Thymus (tissue), 11 donors: ENCODE results near the gene GNAS. TPM values are rescaled to one million over a fixed set of nuclear protein-coding genes. Genes with fewer than 3 reads are reported as not detected.
"Not testable (repeated sequence)": the region's sequence is repeated elsewhere in the genome, so short reads cannot be mapped to it uniquely, and the experiment has no call there.

Source experiments
- DNase-seq, 9 donors: peaks; one replicate each; pipeline ENCODE4 v3.0.0-alpha.2; 2013; ENCODE audit warnings: low spot score in 9 of 9, low read depth in 6 of 9, missing footprints in 1 of 9
- H3K27ac ChIP-seq, 2 donors: one replicate each; pipeline ENCODE4 v1.5.1; 2013; ENCODE audit warnings: control low read depth in 1 of 2, low read depth in 1 of 2, low read length in 1 of 2, mild to moderate bottlenecking in 1 of 2, moderate library complexity in 1 of 2
- H3K27me3 ChIP-seq, 2 donors: one replicate each; pipeline ENCODE4 v1.5.1; 2013; ENCODE audit warnings: low read length in 1 of 2; ENCODE audit not compliant: control insufficient read depth in 2 of 2, insufficient read depth in 1 of 2
- H3K36me3 ChIP-seq, 2 donors: one replicate each; pipeline ENCODE4 v1.5.1; 2013; ENCODE audit warnings: low read length in 1 of 2, mild to moderate bottlenecking in 1 of 2, moderate library complexity in 1 of 2; ENCODE audit not compliant: control insufficient read depth in 2 of 2, insufficient read depth in 2 of 2
- H3K4me1 ChIP-seq, 2 donors: one replicate each; pipeline ENCODE4 v1.5.1; 2013; ENCODE audit warnings: low read length in 2 of 2; ENCODE audit not compliant: control insufficient read depth in 2 of 2, insufficient read depth in 2 of 2
- H3K4me3 ChIP-seq, 2 donors: one replicate each; pipeline ENCODE4 v1.5.1; 2013; ENCODE audit warnings: low read length in 2 of 2, control low read depth in 1 of 2, mild to moderate bottlenecking in 1 of 2
- H3K9me3 ChIP-seq, 2 donors: one replicate each; pipeline ENCODE4 v1.5.1; 2013; ENCODE audit warnings: low read length in 1 of 2, mild to moderate bottlenecking in 1 of 2; ENCODE audit not compliant: control insufficient read depth in 2 of 2, insufficient read depth in 1 of 2
- WGBS: extraction: QIAGEN DNeasy Blood & Tissue Kit; methylation state at CpG from one replicate; pipeline ENCODE4 v1.1.7; 2013; 5-methylcytosine and 5-hydroxymethylcytosine counted together
- polyA plus RNA-seq: library from polyadenylated mRNA; stranded (reverse); fragments of 200-250 nt; gene quantifications from one replicate; pipeline ENCODE4 v1.2.3, GENCODE V29; 2013
- total RNA-seq: library from RNA; stranded (reverse); fragments of 120-200 nt; gene quantifications from one replicate; pipeline ENCODE4 v1.2.4, GENCODE V29; 2013
- donor health status: healthy.

GNAS gene
- total and polyA plus RNA-seq, 2 donors: 434 to 700 TPM

DNA sequence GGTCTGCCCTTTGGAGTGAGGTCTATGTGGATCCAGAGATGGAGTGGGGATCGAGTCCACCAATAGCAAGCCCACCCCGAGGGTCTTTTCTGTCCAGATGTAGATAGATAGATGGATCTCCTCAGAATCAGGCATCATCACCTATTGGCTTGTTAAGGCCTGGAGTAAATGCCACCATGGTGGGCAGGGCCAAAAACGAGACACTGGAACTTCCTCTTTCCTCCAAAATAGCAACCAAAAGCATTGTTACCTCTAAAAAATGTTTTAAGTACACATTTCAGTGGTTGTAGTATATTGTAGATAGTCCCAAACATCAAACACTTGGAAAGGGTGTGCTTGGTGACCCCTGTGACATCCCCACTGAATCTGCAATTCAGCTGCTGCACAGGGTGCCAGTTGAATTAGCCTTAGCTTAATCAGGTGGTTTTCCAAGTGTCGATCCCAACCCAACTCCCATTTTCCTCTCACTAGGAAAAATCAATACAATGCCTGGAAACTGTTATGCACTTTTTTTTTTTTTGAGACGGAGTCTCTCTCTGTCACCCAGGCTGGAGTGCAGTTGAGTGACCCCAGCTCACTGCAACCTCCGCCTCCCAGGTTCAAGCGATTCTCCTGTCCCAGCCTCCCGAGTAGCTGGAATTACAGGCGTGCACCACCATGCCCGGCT, 93.6 kb downstream of the GNAS start:
- WGBS: 87% methylated on average over 10 of the region's 10 CpGs
- H3K36me3 ChIP-seq: no peaks in the 10 kb centered on the region

DNA sequence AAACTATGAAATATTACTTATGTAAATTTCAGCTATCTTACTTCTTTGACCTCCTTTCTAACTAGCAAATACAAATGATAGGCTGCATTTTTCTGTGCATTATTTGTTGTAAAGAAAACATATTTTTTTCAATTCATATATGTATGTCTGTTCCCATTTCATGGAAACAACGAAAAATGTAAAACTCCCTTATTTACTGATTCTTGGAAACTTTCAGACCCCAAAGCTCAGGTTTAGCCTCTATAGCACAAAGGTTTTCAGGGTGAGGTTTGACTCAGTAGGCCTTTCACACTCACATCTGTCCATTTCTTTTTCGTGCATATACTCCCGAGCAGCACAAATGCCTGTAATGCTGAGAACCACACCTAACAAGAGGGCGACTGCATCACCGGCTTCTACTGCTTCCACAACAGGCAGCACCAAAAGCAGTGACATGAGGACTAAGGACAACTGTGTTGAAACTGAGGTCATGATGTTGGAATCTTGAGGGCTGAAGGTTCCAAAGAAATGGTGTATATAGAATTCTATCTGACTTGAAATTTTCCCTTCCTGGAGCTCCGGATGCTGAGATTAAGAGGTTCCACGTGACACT, 95.4 kb downstream of the GNAS start:
- not testable (repeated sequence) for H3K4me1 ChIP-seq, H3K9me3 ChIP-seq, H3K27ac ChIP-seq, H3K27me3 ChIP-seq, H3K36me3 ChIP-seq, H3K4me3 ChIP-seq, DNase-seq
- WGBS: 95% methylated on average over 7 of the region's 7 CpGs

More for the DNA sequence above, 93.6 kb downstream of the GNAS start:
- no peak overlapping the region for H3K27ac ChIP-seq
- no peaks in the 10 kb centered on the region for H3K4me1 ChIP-seq
- H3K9me3 ChIP-seq: no peaks in the 10 kb centered on the region
- DNase-seq: no peak
- H3K4me3 ChIP-seq: no peak overlapping the region
- H3K27me3 ChIP-seq: no peaks in the 10 kb centered on the region

DNA sequence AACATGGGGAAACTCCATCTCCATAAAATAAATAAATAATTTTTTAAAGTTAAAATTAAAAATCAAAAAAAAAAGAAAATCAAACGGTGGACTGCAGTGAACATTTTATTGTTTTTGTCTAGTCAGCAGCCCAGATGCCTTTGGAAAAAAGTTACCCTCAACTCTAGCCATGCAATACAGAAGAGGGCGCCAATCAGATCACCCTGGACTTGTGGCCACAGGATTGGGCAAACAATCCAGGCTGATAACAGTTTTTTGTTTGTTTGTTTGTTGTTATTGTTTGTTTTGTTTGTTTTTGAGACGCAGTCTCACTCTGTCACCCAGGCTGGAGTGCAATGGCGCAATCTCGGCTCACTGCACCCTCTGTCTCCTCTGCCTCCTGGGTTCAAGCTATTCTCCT, 98.1 kb downstream of the GNAS start:
- Histone ChIP-seq H3K27me3 (no peaks in the 10 kb centered on the region), H3K4me1 (no peaks in the 10 kb centered on the region), H3K9me3 (no peaks in the 10 kb centered on the region), H3K36me3 (no peaks in the 10 kb centered on the region), H3K27ac (no peak overlapping the region), H3K4me3 (no peak overlapping the region)
- DNase-seq: no peak
- WGBS: 95% methylated on average over 5 of the region's 5 CpGs

DNA sequence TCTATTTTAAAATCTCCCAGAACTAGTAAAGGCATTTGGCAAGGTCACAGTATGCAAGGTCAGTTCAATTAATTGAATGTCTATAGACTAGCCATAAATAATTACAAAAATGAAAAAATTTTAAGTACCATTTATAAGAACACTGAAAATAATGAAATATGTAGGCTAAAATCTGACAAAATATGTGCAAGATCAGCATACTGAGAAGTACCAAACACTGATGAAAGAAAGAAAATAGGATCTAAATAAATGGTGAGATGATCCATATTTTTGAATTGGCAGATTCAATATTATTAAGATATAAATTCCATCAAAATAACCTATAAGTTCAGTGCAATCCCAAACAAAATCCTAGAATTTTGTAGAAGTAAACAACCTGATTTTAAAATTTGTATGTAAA, 100.5 kb downstream of the GNAS start:
- H3K27me3 ChIP-seq: no peaks in the 10 kb centered on the region
- H3K9me3 ChIP-seq: no peaks in the 10 kb centered on the region
- no peaks in the 10 kb centered on the region for H3K36me3 ChIP-seq
- H3K27ac ChIP-seq: no peak overlapping the region
- H3K4me1 ChIP-seq: no peaks in the 10 kb centered on the region
- DNase-seq: no peak
- H3K4me3 ChIP-seq: no peak overlapping the region

DNA sequence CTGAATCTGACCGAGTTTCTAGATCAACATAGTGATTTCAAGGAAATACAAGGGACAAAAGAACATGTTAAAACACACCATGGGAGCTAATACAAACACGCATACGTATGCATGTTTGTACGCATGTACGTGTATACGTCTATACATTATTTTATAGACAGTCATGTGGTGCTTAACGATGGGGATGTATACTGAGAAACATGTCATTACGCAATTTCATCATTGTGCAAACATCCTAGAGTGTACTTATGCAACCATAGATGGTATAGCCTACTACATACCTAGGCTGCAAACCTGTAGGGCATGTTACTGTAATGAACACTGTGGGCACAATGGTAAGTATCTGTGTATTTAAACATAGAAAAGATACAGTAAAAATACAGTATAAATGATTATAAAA, 103.6 kb downstream of the GNAS start:
- H3K4me3 ChIP-seq: no peak overlapping the region
- H3K27me3 ChIP-seq: no peaks in the 10 kb centered on the region
- DNase-seq: no peak
- WGBS: 95% methylated on average over 8 of the region's 8 CpGs
- H3K9me3 ChIP-seq: no peaks in the 10 kb centered on the region
- H3K36me3 ChIP-seq: no peaks in the 10 kb centered on the region
- no peaks in the 10 kb centered on the region for H3K4me1 ChIP-seq
- H3K27ac ChIP-seq: no peak overlapping the region

DNA sequence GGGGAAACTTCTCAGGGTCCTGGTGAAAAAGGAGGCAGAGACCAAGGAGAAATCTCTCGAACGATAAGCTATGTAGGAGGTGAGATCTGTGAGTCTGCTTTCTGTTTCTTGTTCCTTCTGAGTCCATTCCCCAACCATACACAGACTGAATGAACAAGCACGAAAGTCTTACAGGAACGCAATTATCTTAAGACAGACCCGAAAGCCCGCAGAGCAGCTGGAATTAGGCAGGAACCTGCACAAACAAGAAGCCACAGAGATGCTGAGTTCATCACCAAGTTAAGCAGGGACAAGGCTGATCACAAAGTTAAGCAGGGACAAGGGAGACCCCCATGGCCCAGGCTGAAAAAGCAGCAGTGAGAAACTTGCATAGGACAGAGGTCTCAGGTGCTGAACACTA, 107.1 kb downstream of the GNAS start:
- 90% methylated on average over 6 of the region's 6 CpGs for WGBS
- H3K36me3 ChIP-seq: no peaks in the 10 kb centered on the region
- no peak overlapping the region for H3K27ac ChIP-seq
- no peaks in the 10 kb centered on the region for H3K9me3 ChIP-seq
- no peaks in the 10 kb centered on the region for H3K27me3 ChIP-seq
- H3K4me1 ChIP-seq: no peaks in the 10 kb centered on the region
- DNase-seq: no peak
- no peak overlapping the region for H3K4me3 ChIP-seq

Other genes with a start within 250 kb of the GNAS start
- 17.4 TPM for gene STX16, start 201.4 kb upstream of the GNAS start, total RNA-seq
- gene STX16, start 201.4 kb upstream of the GNAS start, polyA plus RNA-seq: 97.9 TPM
- gene NPEPL1, start 159.9 kb upstream of the GNAS start, total RNA-seq: 7.4 TPM
- gene NPEPL1, start 159.9 kb upstream of the GNAS start, polyA plus RNA-seq: 52.3 TPM
- 0.76 TPM for gene GNAS-AS1, start 1.8 kb upstream of the GNAS start, total RNA-seq
- 0.32 TPM for gene GNAS-AS1, start 1.8 kb upstream of the GNAS start, polyA plus RNA-seq
- gene NELFCD, start 128.5 kb downstream of the GNAS start, total RNA-seq: 42.2 TPM
- gene NELFCD, start 128.5 kb downstream of the GNAS start, polyA plus RNA-seq: 60.6 TPM
- gene CTSZ, start 154.5 kb downstream of the GNAS start, total RNA-seq: 64.2 TPM
- 134 TPM for gene CTSZ, start 154.5 kb downstream of the GNAS start, polyA plus RNA-seq
- 0.47 TPM for gene TUBB1, start 166.7 kb downstream of the GNAS start, total RNA-seq
- gene TUBB1, start 166.7 kb downstream of the GNAS start, polyA plus RNA-seq: 0.14 TPM
- gene ATP5F1E, start 179.6 kb downstream of the GNAS start, total RNA-seq: 124 TPM
- gene ATP5F1E, start 179.6 kb downstream of the GNAS start, polyA plus RNA-seq: 82.1 TPM
- gene PRELID3B, start 190.1 kb downstream of the GNAS start, total RNA-seq: 61.9 TPM
- 33.4 TPM for gene PRELID3B, start 190.1 kb downstream of the GNAS start, polyA plus RNA-seq